Left kidney (tissue), 2 donors: Measurements from ENCODE around the gene SMAD3. TPM values are rescaled to one million over a fixed set of nuclear protein-coding genes. Genes with fewer than 3 reads are reported as not detected.
A peak's percentile ranks its signal among the peaks of the same experiment; 100 is the strongest.

Experiments used
- DNase-seq: peaks from one replicate; pipeline ENCODE4 v3.0.0-alpha.2; 2013
- polyA plus RNA-seq: library from polyadenylated mRNA; unstranded; fragments of 120-200 nt; gene quantifications from one replicate; pipeline ENCODE4 v1.2.1, GENCODE V29; 2013; ENCODE audit not compliant: insufficient read length

SMAD3 gene
- polyA plus RNA-seq, 1 donor: 50.8 TPM

DNA sequence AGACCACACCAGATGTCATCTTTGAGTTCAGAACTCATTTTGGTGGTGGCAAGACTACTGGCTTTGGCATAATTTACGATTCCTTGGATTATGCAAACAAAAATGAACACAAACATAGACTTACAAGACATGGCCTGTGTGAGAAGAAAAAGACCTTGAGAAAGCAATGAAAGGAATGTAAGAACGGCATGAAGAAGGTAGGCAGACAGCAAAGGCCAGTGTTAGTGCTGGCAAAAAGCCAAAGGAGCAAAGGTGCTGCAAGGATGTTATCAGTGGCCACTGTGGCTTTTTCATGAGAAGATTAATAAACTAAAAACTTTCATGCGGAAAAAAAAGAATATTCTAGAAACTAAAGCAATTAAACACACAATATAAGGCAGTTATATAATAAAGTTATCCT is 167.2 kb downstream of the SMAD3 start:
- no peak for DNase-seq

DNA sequence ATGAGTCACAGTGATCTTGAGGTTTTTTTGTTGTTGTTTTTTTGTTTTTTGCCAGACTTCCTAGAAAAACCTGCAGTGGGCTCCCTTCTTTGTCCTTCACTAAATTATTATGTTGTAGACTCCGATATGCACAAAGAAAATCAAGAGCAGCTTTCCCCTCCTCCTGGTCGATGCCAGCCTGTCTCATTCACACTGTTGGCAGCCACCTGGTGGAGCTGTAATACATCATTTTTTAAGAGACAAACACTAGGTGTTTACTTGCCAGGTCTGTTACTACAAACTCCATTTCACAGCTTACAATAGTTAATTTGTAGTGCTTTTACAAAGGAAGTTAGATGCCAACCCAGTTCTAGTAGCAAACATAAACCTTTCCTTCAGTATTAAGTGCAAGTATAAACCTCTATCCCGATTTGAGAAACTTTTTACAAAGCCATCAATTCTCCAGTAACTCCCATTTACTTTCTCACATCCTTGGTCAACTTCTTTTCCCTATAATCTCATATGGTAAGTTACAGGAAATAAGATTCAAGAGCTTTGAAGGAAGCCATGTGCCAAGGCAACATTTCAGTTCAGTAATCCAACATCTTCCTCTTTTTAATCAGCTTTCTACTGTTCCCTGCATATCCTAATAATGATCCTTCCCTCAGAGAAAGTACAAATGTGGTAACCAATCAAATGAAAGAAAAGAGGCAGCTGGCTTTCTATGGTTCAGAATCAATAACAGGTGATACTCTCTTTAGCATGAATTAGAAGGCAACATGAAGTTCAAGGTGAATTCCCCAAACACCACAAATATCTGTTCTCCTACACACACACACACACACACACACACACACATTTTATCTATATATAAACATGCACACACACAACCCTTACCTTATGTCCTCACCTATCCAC is 175.1 kb downstream of the SMAD3 start:
- peak; percentile 22 for DNase-seq

DNA sequence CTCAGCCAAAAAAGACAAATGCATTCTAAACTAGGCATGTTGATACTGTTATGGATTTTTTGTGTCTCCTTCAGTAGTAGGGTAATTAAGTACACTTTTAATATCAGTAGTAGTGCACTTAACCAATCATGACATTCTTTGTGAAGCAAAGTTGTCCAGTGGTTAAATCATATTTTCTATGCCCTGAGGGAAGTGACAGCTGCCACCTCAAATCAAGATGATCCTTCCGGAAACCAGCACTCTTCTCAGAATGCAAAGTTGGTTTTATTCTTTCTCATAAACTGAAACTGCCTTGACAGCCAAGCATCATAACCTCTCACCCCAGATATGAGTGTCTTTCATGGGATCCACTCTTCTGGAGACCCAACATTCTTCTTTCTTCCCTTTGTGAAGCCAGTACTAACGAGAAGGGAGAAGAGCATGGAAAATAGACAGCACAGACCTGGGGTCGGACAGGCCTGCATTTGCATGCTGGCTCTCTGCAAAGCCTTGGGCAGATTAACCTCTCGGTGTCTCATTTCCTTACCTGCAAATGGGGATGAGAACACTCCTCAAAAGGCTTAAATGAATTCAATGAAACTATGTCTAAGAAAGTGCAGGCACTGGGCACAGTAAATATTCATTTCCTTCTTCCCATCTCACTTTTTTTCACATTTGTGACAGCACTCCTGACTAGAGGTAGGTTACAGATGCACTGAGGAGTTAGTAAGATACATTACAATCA is 175.9 kb downstream of the SMAD3 start:
- no peak for DNase-seq

DNA sequence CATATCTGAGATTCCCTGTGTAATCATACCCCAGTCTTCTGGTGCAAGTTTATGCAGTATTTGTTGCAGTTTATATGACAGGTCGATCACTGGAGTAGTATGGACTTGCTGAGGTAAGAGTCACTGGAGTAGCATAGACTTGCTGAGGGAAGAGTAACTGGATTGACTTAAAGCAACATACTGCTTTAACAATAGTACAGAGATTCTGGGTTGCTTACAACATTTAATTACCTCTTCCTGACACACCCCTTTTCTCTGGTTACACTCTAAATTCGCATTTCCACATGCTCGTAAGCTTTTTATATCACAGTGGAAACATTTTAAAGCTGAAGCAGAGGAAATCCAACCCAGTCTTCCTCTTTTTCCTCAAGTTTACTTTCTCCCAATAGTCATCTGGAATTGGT is 177.3 kb downstream of the SMAD3 start:
- DNase-seq: no peak

Other genes with a start within 250 kb of the SMAD3 start
- 62.0 TPM for gene AAGAB, start 189.1 kb downstream of the SMAD3 start, polyA plus RNA-seq
- 10.0 TPM for gene IQCH, start 189.2 kb downstream of the SMAD3 start, polyA plus RNA-seq